ENCODE data around the gene SUPT20H.

DNA sequence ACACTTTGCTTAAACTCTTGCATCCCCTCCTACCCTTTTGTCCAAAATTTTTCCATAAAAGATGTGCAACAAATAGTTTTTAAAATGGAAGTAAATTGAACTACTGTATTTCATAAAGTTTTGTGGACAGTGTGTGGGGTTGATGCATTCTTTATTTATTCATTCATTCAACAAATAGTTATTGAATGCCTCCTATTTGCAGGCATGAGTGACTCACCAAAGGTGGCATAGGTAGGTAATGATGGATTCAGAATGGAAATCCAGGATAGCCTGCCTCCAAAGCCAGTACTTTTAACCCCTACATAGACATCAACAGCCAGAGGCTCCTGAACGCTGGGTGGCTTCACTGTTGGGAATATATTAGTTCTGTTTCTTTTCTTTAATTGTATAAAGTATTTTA, 48.4 kb upstream of the SUPT20H start:
- TF ChIP-seq, protein P1, sequence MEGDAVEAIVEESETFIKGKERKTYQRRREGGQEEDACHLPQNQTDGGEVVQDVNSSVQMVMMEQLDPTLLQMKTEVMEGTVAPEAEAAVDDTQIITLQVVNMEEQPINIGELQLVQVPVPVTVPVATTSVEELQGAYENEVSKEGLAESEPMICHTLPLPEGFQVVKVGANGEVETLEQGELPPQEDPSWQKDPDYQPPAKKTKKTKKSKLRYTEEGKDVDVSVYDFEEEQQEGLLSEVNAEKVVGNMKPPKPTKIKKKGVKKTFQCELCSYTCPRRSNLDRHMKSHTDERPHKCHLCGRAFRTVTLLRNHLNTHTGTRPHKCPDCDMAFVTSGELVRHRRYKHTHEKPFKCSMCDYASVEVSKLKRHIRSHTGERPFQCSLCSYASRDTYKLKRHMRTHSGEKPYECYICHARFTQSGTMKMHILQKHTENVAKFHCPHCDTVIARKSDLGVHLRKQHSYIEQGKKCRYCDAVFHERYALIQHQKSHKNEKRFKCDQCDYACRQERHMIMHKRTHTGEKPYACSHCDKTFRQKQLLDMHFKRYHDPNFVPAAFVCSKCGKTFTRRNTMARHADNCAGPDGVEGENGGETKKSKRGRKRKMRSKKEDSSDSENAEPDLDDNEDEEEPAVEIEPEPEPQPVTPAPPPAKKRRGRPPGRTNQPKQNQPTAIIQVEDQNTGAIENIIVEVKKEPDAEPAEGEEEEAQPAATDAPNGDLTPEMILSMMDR (IDR thresholded peaks at IDR 0.05) = no peak
- no peak for TF ChIP-seq POLR2A (IDR thresholded peaks at IDR 0.05)
